ENCODE measurements around the gene ADGRD1. TPM values are rescaled to one million over a fixed set of nuclear protein-coding genes. Genes with fewer than 3 reads are reported as not detected.

Gene ADGRD1
- total RNA-seq, 1 experiment from 2014 or later, result 0.77 TPM

GRCh38 chr12:131177599-131177998 is 223.9 kb downstream of the ADGRD1 start:
- peaks cover 31% of the 10 kb centered on the region for H3K9me3 Mint-ChIP-seq
- no peaks in the 10 kb centered on the region for H3K4me1 Mint-ChIP-seq
- no peak overlapping the region for H3K27ac Mint-ChIP-seq
- CTCF ChIA-PET, result interaction anchor here (0.6 to 1.5 kb wide), 3 partner anchors 18 to 46 kb away, joined by 3 to 6 read pairs (median 4); no protein-coding TSS in a partner anchor
- no peak for TF ChIP-seq TEAD1 (CRISPR knock-in tag; IDR thresholded peaks at IDR 0.05)
- TF ChIP-seq ATF1 (CRISPR knock-in tag; IDR thresholded peaks at IDR 0.05), result no peak
- ATAC-seq (no peak), DNase-seq (ENCODE audit: low spot score) (no peak)
- peaks cover 5% of the 10 kb centered on the region for H3K27me3 Mint-ChIP-seq (ENCODE audit: low read depth)
- POLR2A ChIA-PET, result no interaction called here
- H3K4me3 Mint-ChIP-seq, result no peak overlapping the region
- H3K36me3 Mint-ChIP-seq, result peaks cover 13% of the 10 kb centered on the region

GRCh38 chr12:131187602-131188001 is 233.9 kb downstream of the ADGRD1 start:
- Mint-ChIP-seq H3K27ac (no peak overlapping the region), H3K36me3 (peaks cover 9% of the 10 kb centered on the region), H3K4me1 (no peaks in the 10 kb centered on the region), H3K27me3 (ENCODE audit: low read depth) (peaks cover 9% of the 10 kb centered on the region), H3K9me3 (peaks cover 57% of the 10 kb centered on the region), H3K4me3 (no peak overlapping the region)
- DNase-seq (ENCODE audit: low spot score) (no peak), ATAC-seq (no peak)
- ChIA-PET POLR2A (no interaction called here), CTCF (no interaction called here)
- TF ChIP-seq AR (CRISPR knock-in tag; IDR thresholded peaks at IDR 0.05), result no peak

GRCh38 chr12:131188131-131189050 is 234.7 kb downstream of the ADGRD1 start:
- Mint-ChIP-seq H3K4me1 (no peaks in the 10 kb centered on the region), H3K27me3 (ENCODE audit: low read depth) (peaks cover 14% of the 10 kb centered on the region), H3K4me3 (no peak overlapping the region), H3K36me3 (peaks cover 6% of the 10 kb centered on the region), H3K9me3 (peaks cover 53% of the 10 kb centered on the region), H3K27ac (no peak overlapping the region)
- ATAC-seq, result no peak
- POLR2A ChIA-PET, result no interaction called here
- DNase-seq (ENCODE audit: low spot score), result no peak
- CTCF ChIA-PET, result interaction anchor here (1.1 kb wide), 1 partner anchor 84 kb away, joined by 4 read pairs; no protein-coding TSS in a partner anchor
- TF ChIP-seq ZNF416 (CRISPR knock-in tag; IDR thresholded peaks at IDR 0.05), result no peak
- no peak for TF ChIP-seq IRF2 (CRISPR knock-in tag; IDR thresholded peaks at IDR 0.05; ENCODE audit: borderline replicate concordance, low read depth)
- TF ChIP-seq ARID4B (CRISPR knock-in tag; IDR thresholded peaks at IDR 0.05; ENCODE audit: borderline replicate concordance), result no peak
- no peak for TF ChIP-seq ZNF138 (CRISPR knock-in tag; conservative IDR thresholded peaks at IDR 0.05)
- no peak for TF ChIP-seq JAZF1 (CRISPR knock-in tag; IDR thresholded peaks at IDR 0.05)
- no peak for TF ChIP-seq ZNF121 (CRISPR knock-in tag; IDR thresholded peaks at IDR 0.05)
- no peak for TF ChIP-seq MAX (CRISPR knock-in tag; IDR thresholded peaks at IDR 0.05)

- peaks cover 14% of the 10 kb centered on the region for H3K27me3 Mint-ChIP-seq (ENCODE audit: low read depth)
- ATAC-seq (no peak), DNase-seq (ENCODE audit: low spot score) (no peak)
- peaks cover 5% of the 10 kb centered on the region; the same call in 1 of the 2 replicates for H3K36me3 Mint-ChIP-seq
- H3K9me3 Mint-ChIP-seq, result peaks cover 46% of the 10 kb centered on the region
- ChIA-PET CTCF (no interaction called here), POLR2A (no interaction called here)
- H3K4me3 Mint-ChIP-seq, result no peak overlapping the region
- TF ChIP-seq NR1H2 (CRISPR knock-in tag; IDR thresholded peaks at IDR 0.05), result no peak
- TF ChIP-seq NR2C2 (CRISPR knock-in tag; IDR thresholded peaks at IDR 0.05), result no peak
- no peaks in the 10 kb centered on the region for H3K4me1 Mint-ChIP-seq
- H3K27ac Mint-ChIP-seq, result no peak overlapping the region
Measured at GRCh38 chr12:131189781-131190180, 236.1 kb downstream of the ADGRD1 start.

Data from WTC11 (cell line).